Chondrocyte (in vitro differentiated cells): ENCODE results near the gene ZDHHC5. TPM values are rescaled to one million over a fixed set of nuclear protein-coding genes. Genes with fewer than 3 reads are reported as not detected.

ENCODE experiments used
- DNase-seq: peaks from one replicate; pipeline ENCODE4 v3.0.0; 2021; ENCODE audit warnings: mixed read lengths, low spot score
- H3K27ac Mint-ChIP-seq: one replicate; pipeline ENCODE4 v1.8.0; 2021; ENCODE audit warnings: mild to moderate bottlenecking, moderate library complexity, mixed read lengths; ENCODE audit not compliant: unreplicated experiment
- H3K27me3 Mint-ChIP-seq: 2 replicates; pipeline ENCODE4 v1.8.0; 2021; ENCODE audit warnings: low read depth, mixed read lengths
- H3K36me3 Mint-ChIP-seq: 2 replicates; pipeline ENCODE4 v1.8.0; 2021; ENCODE audit warnings: low read depth, mixed read lengths
- H3K4me1 Mint-ChIP-seq: 2 replicates; pipeline ENCODE4 v1.8.0; 2021; ENCODE audit warnings: low read depth, mild to moderate bottlenecking, mixed read lengths
- H3K4me3 Mint-ChIP-seq: one replicate; pipeline ENCODE4 v1.8.0; 2021; ENCODE audit warnings: mild to moderate bottlenecking, moderate library complexity, mixed read lengths; ENCODE audit not compliant: unreplicated experiment
- H3K9me3 Mint-ChIP-seq: 2 replicates; pipeline ENCODE4 v1.8.0; 2021; ENCODE audit warnings: low read depth, mixed read lengths
- total RNA-seq: library from RNA; stranded (reverse); gene quantifications from 3 replicates; pipeline ENCODE4 v1.2.1, GENCODE V29; 2021
- TF ChIP-seq, protein P1 (sequence below): fragments of 200-600 bp; sonication (generic); IDR thresholded peaks from 2 replicates; pipeline ENCODE4 v1.5.0; 2021; ENCODE audit warnings: antibody characterized with exemption, mild to moderate bottlenecking, moderate library complexity

The ZDHHC5 gene
- total RNA-seq, 1 donor from 2014 or later: 57.4 TPM

DNA sequence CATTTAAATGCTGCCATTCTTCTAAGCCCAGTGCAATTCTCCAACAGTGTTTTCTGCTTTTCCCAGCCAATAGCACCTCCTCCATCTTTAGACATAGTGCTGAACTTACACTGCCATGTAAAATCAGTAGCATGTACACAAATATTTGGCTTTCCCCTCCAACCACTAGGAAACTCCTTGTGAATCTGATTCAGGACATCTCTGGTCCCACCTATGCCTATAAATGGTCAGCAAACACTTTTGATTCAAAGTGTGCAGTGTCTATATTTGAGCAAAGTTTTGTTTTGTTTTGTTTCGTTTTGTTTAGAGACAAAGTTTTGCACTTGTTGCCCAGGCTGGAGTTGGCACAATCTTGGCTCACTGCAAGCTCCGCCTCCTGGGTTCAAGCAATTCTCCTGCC lies 43.0 kb upstream of the ZDHHC5 start:
- H3K27me3 Mint-ChIP-seq: peaks cover 5% of the 10 kb centered on the region
- H3K9me3 Mint-ChIP-seq: no peaks in the 10 kb centered on the region
- no peaks in the 10 kb centered on the region for H3K4me1 Mint-ChIP-seq
- no peaks in the 10 kb centered on the region for H3K36me3 Mint-ChIP-seq
- TF ChIP-seq, protein P1, sequence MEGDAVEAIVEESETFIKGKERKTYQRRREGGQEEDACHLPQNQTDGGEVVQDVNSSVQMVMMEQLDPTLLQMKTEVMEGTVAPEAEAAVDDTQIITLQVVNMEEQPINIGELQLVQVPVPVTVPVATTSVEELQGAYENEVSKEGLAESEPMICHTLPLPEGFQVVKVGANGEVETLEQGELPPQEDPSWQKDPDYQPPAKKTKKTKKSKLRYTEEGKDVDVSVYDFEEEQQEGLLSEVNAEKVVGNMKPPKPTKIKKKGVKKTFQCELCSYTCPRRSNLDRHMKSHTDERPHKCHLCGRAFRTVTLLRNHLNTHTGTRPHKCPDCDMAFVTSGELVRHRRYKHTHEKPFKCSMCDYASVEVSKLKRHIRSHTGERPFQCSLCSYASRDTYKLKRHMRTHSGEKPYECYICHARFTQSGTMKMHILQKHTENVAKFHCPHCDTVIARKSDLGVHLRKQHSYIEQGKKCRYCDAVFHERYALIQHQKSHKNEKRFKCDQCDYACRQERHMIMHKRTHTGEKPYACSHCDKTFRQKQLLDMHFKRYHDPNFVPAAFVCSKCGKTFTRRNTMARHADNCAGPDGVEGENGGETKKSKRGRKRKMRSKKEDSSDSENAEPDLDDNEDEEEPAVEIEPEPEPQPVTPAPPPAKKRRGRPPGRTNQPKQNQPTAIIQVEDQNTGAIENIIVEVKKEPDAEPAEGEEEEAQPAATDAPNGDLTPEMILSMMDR: no peak
- H3K27ac Mint-ChIP-seq: no peak overlapping the region
- no peak overlapping the region for H3K4me3 Mint-ChIP-seq
- no peak for DNase-seq

DNA sequence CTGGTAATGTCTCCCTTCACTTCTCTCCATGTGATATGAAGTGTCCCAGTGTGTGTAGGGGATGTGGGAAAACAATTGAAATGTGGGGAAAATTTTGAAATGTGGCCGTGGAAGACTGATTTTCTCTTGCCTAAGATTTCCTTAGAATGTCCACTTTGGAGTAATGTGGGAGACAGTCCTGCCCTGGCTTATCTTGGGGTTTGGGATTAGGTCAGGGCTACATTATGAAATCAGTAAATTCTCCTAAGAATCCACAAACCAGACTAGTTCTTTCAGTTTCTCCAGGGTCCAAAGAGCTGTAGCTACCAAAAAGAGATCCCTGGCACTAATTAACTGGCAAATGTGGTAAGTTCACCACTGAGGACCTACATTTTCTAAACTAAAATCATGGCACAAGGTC lies 41.0 kb upstream of the ZDHHC5 start:
- no peaks in the 10 kb centered on the region for H3K36me3 Mint-ChIP-seq
- TF ChIP-seq, protein P1: no peak
- DNase-seq: no peak
- H3K9me3 Mint-ChIP-seq: no peaks in the 10 kb centered on the region
- no peak overlapping the region for H3K27ac Mint-ChIP-seq
- H3K4me1 Mint-ChIP-seq: no peaks in the 10 kb centered on the region
- H3K27me3 Mint-ChIP-seq: peaks cover 7% of the 10 kb centered on the region
- H3K4me3 Mint-ChIP-seq: no peak overlapping the region

DNA sequence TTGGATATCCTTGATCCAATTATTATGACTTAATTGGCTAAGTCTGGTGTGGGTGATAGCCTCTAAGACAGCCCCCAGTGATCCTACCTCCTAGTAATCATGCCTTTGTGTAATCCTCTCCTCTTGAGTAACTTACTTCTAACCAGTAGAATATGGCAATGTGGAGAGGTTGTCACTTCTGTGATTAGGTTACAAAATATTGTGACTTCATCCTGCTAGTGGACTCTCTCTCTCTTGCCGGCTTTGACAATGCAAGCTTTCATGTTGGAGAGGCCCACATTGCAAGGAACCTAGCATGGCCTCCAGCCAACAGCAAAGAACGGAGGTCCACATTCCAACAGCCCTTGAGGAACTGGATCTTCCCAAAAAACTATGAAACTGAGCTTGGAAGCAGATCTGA lies 37.7 kb upstream of the ZDHHC5 start:
- DNase-seq: no peak
- Mint-ChIP-seq H3K36me3 (no peaks in the 10 kb centered on the region), H3K27me3 (peaks cover 13% of the 10 kb centered on the region), H3K27ac (no peak overlapping the region), H3K4me3 (no peak overlapping the region), H3K9me3 (no peaks in the 10 kb centered on the region), H3K4me1 (no peaks in the 10 kb centered on the region)
- TF ChIP-seq, protein P1: no peak

DNA sequence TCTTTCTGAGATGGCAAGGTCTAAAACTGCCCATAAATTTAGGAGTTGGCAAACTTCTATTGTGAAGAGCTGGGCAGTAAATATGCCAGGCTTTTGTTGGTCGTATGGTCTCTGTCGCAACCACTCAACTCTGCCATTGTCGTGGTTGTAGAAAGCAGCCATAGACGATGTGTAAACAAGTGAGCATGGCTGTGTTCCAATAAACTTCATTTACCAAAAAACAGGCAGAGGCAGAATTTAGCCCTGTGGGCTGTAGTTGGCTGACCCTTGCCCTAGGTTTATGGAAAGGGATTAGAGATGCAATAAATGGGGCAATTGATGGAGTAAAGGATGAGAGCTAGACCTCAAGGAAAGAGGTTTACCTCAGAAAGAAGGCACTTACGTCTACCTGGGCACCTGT lies 35.8 kb upstream of the ZDHHC5 start:
- H3K27ac Mint-ChIP-seq: no peak overlapping the region
- no peaks in the 10 kb centered on the region for H3K36me3 Mint-ChIP-seq
- DNase-seq: no peak
- no peaks in the 10 kb centered on the region for H3K4me1 Mint-ChIP-seq
- peaks cover 13% of the 10 kb centered on the region for H3K27me3 Mint-ChIP-seq
- no peaks in the 10 kb centered on the region for H3K9me3 Mint-ChIP-seq
- no peak overlapping the region for H3K4me3 Mint-ChIP-seq
- TF ChIP-seq, protein P1: no peak

DNA sequence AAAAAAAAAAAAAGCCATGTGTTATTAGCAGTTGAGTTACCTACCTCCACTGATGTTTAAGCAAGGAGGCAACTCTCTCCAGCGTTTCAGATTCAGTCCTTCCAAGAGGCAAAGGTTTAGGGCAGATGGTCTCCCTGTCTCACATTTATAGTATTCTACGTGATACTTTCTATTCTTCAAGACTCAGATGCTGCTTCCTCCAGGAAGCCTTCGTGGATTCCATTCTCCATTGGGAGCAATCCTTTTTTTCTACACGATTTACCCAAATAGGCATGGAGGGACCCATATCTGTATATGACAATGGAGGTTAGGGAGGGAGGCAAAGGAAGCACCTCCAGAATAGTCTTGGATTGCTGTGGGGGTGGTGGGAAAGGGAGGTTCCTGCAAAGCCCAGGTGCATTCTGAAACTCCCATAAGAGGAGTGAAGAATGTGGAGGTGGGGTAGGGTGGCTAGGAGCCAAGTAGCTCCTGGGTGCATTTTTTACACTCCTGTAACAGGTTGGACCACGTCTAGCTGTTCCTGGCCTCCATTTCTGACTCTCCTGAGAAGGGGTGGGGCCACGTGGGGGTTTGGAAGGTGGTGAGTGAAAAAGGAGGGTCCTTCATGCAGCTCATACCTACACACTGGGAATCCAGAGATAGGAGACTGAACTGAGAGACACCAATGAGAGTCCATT lies 34.4 kb upstream of the ZDHHC5 start:
- DNase-seq: no peak
- Mint-ChIP-seq H3K36me3 (no peaks in the 10 kb centered on the region), H3K27ac (no peak overlapping the region), H3K27me3 (peaks cover 13% of the 10 kb centered on the region), H3K4me1 (peaks cover 8% of the 10 kb centered on the region), H3K9me3 (no peaks in the 10 kb centered on the region), H3K4me3 (no peak overlapping the region)
- TF ChIP-seq, protein P1: no peak
